ENCODE measurements around the gene NGRN.

DNA sequence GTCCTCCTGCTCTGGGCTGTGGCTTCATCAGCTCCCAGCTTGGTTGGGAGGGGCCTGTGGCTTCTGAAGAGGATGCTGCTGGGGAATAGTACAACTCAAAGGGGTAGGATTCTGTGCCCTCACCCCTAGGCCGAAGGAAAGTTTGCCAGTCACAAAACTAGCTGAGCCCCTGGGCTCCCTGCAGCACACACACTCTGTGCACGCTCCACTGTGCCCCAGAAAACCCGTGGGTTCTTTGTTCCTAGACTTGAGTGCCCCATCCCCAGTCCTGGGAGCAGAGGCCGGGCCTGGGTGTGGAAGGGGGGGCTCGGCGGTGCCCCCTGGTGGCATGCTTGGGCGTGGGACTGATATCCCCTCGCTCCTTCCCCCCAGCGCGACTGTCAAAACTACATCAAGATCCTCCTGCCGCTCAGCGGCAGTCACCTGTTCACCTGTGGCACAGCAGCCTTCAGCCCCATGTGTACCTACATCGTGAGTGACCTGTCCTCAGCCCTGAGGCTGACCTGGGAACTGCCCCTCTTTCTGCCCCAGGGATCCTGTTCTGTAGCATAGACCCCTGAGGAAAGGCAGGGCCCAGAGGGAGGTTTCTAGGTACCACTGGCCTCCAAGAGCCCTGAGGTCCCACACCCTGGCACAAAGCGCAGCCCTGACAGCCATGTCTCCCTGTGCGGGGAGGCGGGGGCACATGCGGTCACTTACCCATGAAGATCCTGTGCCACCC lies 45.9 kb upstream of the NGRN start:
- TF ChIP-seq, protein P1, sequence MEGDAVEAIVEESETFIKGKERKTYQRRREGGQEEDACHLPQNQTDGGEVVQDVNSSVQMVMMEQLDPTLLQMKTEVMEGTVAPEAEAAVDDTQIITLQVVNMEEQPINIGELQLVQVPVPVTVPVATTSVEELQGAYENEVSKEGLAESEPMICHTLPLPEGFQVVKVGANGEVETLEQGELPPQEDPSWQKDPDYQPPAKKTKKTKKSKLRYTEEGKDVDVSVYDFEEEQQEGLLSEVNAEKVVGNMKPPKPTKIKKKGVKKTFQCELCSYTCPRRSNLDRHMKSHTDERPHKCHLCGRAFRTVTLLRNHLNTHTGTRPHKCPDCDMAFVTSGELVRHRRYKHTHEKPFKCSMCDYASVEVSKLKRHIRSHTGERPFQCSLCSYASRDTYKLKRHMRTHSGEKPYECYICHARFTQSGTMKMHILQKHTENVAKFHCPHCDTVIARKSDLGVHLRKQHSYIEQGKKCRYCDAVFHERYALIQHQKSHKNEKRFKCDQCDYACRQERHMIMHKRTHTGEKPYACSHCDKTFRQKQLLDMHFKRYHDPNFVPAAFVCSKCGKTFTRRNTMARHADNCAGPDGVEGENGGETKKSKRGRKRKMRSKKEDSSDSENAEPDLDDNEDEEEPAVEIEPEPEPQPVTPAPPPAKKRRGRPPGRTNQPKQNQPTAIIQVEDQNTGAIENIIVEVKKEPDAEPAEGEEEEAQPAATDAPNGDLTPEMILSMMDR (IDR thresholded peaks at IDR 0.05), result peak; percentile 61 to 70 (median 66)
- TF ChIP-seq EP300 (IDR thresholded peaks at IDR 0.05; ENCODE audit: low read depth), result no peak
